HG03571 (cell line): ENCODE measurements around the gene ERVW-1.

Source experiments
- ATAC-seq: cut with Tn5 transposase; IDR thresholded peaks from one replicate; pipeline ENCODE4 v1.9.1; 2021; ENCODE audit not compliant: unreplicated experiment

ERVW-1 gene

GRCh38 chr7:92427193-92427592, 50.6 kb downstream of the ERVW-1 start:
- ATAC-seq: no peak

- no peak for ATAC-seq
These were observed 52.3 kb downstream of the ERVW-1 start for GRCh38 chr7:92425311-92425947.

- no peak for ATAC-seq
These were observed 54.0 kb downstream of the ERVW-1 start for GRCh38 chr7:92423710-92424131.

- ATAC-seq: no peak
These were observed 54.8 kb downstream of the ERVW-1 start for GRCh38 chr7:92422926-92423325.

- ATAC-seq: no peak
These were observed 55.9 kb downstream of the ERVW-1 start for GRCh38 chr7:92421676-92422435.
